Bronchial epithelial cell (primary cell): ENCODE measurements around the gene ADGRL3. TPM values are rescaled to one million over a fixed set of nuclear protein-coding genes. Genes with fewer than 3 reads are reported as not detected.

Source experiments
- DNase-seq: peaks from one replicate; pipeline ENCODE4 v3.0.0-alpha.2; 2010; ENCODE audit warnings: low read depth
- FAIRE-seq: peaks from 2 replicates; lab custom pipeline; 2011; peaks lifted over from hg19 to GRCh38; lab: Jason Lieb, UNC
- H3K27me3 ChIP-seq: 2 replicates; pipeline ENCODE4 v1.5.1; 2011; ENCODE audit warnings: low read length; ENCODE audit not compliant: control insufficient read depth, insufficient read depth
- H3K36me3 ChIP-seq: 2 replicates; pipeline ENCODE4 v1.5.1; 2011; ENCODE audit warnings: low read length; ENCODE audit not compliant: control insufficient read depth, insufficient read depth
- H3K4me3 ChIP-seq: 2 replicates; pipeline ENCODE4 v1.5.1; 2011; ENCODE audit warnings: mild to moderate bottlenecking, low read depth, low read length, control low read depth
- total RNA-seq: library from RNA; depleted of rRNA; stranded (reverse); fragments of >200 nt; gene quantifications from 2 replicates; pipeline ENCODE4 v1.2.1, GENCODE V29; 2014
- TF ChIP-seq, protein P1 (sequence below): IDR thresholded peaks from 2 replicates; pipeline ENCODE4 v1.5.1; 2011; ENCODE audit warnings: mild to moderate bottlenecking, moderate library complexity, low read length, control low read depth, inconsistent platforms; ENCODE audit not compliant: insufficient read depth, severe bottlenecking

ADGRL3 gene
- total RNA-seq, 1 donor from 2014 or later, result under 0.01 TPM

DNA sequence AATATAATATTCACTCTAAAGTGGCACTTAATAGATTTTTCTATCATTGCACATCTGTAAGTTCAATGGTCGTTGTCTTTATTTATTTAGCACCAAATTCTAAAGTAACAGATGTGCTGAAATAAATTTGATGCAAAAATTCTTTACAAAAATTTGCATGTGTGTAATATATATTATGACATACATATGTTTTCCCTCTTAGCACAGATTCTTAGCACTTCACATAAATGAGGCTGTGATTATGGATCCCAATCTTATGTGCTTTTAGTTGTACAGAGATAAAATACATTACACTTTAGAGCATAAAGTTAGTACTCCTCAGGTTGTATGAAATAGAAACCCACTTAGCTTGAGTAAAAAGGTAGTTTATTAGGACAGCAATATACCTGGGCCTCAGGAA is 915.1 kb downstream of the ADGRL3 start:
- no peaks in the 10 kb centered on the region for H3K36me3 ChIP-seq
- no peaks in the 10 kb centered on the region for H3K27me3 ChIP-seq
- no peak overlapping the region for H3K4me3 ChIP-seq
- no peak for FAIRE-seq
- no peak for DNase-seq
- TF ChIP-seq, protein P1, sequence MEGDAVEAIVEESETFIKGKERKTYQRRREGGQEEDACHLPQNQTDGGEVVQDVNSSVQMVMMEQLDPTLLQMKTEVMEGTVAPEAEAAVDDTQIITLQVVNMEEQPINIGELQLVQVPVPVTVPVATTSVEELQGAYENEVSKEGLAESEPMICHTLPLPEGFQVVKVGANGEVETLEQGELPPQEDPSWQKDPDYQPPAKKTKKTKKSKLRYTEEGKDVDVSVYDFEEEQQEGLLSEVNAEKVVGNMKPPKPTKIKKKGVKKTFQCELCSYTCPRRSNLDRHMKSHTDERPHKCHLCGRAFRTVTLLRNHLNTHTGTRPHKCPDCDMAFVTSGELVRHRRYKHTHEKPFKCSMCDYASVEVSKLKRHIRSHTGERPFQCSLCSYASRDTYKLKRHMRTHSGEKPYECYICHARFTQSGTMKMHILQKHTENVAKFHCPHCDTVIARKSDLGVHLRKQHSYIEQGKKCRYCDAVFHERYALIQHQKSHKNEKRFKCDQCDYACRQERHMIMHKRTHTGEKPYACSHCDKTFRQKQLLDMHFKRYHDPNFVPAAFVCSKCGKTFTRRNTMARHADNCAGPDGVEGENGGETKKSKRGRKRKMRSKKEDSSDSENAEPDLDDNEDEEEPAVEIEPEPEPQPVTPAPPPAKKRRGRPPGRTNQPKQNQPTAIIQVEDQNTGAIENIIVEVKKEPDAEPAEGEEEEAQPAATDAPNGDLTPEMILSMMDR, result no peak

DNA sequence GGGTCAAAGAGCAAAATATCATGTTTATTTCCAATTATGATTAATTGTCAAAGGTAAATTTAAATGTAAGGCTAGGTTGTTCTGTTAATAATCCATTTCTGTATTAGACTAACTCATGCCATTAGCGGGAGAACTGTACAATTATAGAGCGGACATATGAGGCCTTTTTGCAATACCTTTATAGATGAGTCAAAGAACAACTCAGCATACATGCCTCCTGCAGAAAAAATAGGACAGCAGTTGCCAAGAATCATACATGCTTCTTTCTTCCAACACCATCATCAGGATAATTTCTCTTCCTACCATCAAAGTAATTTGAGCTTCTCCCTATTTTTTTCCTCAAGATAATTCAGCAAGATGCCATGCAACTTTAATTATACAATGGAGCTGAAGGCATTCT is 917.8 kb downstream of the ADGRL3 start:
- no peaks in the 10 kb centered on the region for H3K27me3 ChIP-seq
- no peak for DNase-seq
- FAIRE-seq, result no peak
- TF ChIP-seq, protein P1, result no peak
- H3K36me3 ChIP-seq, result no peaks in the 10 kb centered on the region
- H3K4me3 ChIP-seq, result no peak overlapping the region

DNA sequence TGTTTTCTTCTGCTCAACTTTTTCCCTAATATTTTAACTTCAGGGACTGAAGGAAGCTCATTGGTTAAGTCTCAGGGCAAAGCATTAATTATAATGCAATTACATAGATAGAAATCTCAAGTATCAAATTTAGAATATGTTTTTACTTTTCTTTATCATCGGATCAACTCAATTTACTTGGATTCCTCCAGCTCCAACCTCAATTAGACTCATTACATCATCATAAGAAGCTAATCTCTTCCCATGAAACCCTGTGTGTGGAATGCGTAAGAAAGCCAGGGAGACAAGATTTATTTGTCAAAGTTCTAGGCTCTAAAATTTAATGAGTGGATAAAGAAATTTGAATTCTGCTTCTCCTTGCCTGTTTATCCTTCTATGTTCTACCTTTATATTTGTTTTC is 918.4 kb downstream of the ADGRL3 start:
- Histone ChIP-seq H3K4me3 (no peak overlapping the region), H3K36me3 (no peaks in the 10 kb centered on the region), H3K27me3 (no peaks in the 10 kb centered on the region)
- DNase-seq (no peak), FAIRE-seq (no peak)
- TF ChIP-seq, protein P1, result no peak

DNA sequence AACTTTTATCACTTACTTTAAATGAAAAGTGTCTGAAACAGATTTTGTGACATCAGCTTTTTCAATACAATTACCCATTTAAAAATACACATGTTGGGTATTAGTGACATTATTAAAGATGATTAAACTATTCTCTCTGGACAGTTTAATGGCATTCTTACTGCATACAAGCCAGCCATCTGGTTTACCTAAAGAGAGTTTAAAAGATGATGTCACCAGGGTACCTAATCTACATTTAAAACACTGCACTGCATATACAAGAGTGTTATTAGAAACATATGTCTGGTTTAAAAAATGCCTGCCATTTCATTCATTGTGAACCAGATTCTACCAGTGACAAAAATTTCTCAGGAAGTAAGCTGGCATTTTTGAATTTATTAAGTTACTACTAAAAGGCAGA is 919.1 kb downstream of the ADGRL3 start:
- Histone ChIP-seq H3K4me3 (no peak overlapping the region), H3K27me3 (no peaks in the 10 kb centered on the region), H3K36me3 (no peaks in the 10 kb centered on the region)
- FAIRE-seq (no peak), DNase-seq (no peak)
- TF ChIP-seq, protein P1, result no peak

DNA sequence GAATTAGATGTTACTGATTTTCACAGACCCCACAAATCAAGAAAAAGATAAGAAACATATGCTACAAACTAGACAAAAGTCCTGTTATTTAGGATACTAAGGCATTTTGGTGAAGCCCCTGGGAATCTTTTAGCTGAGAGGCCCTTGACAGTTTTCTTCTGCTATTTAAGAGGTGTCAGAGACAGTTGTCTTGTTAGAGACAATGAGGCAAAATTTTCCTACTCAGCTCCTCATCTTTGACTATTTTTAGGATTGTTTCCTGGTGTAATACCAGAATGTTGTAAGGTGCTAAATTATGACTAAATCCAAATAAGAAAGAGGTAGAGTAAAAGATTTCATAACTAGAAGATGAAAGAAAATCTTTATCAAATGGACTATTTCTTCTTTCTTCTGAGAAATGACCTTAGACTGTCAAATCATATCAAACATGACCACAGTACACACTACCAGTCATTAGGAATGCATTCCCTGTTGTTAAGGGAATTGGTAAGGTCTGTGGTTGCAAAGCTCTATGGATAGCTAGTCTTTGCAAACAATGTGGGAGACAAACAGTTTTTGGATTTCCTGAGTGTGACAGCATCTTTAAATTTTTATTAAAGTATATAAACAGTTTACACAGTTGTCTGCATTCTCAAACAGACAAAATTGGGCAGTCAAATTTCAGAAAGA is 926.1 kb downstream of the ADGRL3 start:
- TF ChIP-seq, protein P1, result no peak

More for the DNA sequence above, 926.1 kb downstream of the ADGRL3 start:
- no peaks in the 10 kb centered on the region for H3K36me3 ChIP-seq
- FAIRE-seq, result no peak
- no peak overlapping the region for H3K4me3 ChIP-seq
- no peaks in the 10 kb centered on the region for H3K27me3 ChIP-seq
- no peak for DNase-seq
